Measurements from ENCODE around the gene PMS2.

DNA sequence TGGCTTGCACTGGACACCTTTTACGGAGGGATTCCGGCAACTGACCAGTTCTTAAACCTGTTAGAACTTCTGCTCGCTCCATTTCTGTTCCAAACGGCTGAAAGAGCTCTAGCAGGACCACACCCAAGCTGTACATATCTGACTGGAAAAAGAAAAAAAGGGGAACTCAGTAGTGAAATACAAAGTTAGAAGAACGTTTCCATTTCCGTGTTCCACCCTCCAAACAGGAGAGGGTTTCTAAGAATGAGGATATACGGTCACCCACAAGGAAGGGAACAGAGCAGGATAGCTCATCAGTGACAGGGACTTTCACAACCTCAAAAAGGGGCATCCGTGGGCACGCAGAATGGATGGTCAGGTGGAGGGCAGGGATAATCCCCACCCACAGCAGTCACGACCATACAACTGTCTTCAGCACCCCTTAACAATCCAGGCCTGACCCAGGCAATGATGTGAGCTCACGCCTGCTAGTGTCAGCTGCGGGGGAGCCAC, 18.0 kb upstream of the PMS2 start:
- TF ChIP-seq, protein P1, sequence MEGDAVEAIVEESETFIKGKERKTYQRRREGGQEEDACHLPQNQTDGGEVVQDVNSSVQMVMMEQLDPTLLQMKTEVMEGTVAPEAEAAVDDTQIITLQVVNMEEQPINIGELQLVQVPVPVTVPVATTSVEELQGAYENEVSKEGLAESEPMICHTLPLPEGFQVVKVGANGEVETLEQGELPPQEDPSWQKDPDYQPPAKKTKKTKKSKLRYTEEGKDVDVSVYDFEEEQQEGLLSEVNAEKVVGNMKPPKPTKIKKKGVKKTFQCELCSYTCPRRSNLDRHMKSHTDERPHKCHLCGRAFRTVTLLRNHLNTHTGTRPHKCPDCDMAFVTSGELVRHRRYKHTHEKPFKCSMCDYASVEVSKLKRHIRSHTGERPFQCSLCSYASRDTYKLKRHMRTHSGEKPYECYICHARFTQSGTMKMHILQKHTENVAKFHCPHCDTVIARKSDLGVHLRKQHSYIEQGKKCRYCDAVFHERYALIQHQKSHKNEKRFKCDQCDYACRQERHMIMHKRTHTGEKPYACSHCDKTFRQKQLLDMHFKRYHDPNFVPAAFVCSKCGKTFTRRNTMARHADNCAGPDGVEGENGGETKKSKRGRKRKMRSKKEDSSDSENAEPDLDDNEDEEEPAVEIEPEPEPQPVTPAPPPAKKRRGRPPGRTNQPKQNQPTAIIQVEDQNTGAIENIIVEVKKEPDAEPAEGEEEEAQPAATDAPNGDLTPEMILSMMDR (IDR thresholded peaks at IDR 0.05), result no peak
- no peak for TF ChIP-seq POLR2A (IDR thresholded peaks at IDR 0.05)
